COLO668 (cell line): ENCODE results near the gene GRM7.

ENCODE experiments used
- DNase-seq: peaks from one replicate; lab custom pipeline; 2025; ENCODE audit not compliant: unreplicated experiment; lab: John Stamatoyannopoulos, UW

GRM7 gene

DNA sequence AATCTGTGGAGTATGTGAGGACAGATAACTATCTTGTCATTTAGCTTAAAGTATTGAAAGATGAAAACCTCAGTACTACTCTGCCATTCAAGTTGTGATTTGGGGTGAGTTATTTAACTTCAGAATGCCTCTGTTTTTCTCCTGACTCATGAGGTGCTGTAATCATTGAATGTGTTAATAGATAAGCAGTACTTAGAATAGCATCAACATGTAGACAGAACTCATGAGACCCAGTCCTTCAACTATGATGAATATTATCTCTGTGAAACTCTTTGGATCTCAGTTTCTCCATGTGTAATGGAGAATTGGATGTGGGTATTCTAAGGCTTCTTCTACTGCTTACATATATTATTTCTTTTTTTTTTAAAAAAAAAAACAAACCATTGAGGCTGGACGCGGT, 431.4 kb downstream of the GRM7 start:
- no peak for DNase-seq

DNA sequence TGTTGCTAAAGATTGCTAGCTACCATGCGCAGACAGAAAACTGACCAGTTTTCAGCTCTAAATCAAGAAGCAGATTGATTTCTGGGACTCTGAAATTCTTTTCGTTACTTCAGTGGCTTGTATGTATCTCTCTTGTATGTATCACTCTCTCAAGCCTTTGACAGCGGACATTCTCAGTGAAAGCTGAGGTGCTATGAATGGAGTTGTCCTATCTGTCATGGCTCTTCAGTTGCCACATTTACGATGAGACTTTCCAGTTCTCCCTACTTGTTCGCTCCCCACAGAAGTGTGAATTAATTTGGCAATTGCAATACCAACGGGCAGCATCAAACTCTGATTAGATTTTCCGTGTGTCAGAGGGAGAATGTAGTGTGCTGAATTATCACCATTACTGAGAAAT, 432.4 kb downstream of the GRM7 start:
- no peak for DNase-seq

DNA sequence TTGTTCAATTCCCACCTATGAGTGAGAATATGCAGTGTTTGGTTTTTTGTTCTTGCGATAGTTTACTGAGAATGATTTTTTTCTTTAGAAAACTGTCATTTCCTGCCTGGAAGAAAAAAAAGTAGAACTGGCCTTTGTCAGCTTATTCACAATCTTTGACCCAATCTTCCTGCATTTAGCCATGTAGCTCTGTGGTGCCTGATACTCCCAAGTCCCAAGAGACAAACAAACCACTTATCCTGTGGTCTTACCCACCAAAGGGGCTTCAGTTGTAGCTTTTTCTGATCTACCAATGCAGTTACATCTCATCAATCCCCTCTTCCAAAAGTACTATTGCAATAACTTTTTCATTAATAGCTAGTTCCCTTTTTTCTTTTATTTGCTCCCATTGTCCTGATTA, 444.6 kb downstream of the GRM7 start:
- DNase-seq: no peak

DNA sequence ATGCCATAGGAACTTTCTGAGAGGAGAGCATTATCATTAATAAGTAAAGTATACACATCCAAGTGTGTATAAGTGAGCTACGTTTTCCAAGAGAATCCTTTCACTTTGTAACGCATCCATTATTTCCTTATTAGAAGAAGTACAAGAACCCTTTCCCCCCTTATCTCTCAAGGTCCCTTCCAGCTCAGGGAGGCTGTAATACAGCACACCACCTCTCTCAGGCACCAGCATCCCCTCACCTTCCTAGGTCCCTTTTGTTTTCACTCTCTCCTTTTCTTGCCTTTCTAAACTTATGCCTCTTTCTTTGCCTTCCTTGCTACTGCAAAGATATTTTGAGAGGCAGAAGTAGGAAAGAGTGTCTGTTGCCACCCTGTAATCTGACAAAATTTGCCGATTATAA, 446.0 kb downstream of the GRM7 start:
- no peak for DNase-seq

DNA sequence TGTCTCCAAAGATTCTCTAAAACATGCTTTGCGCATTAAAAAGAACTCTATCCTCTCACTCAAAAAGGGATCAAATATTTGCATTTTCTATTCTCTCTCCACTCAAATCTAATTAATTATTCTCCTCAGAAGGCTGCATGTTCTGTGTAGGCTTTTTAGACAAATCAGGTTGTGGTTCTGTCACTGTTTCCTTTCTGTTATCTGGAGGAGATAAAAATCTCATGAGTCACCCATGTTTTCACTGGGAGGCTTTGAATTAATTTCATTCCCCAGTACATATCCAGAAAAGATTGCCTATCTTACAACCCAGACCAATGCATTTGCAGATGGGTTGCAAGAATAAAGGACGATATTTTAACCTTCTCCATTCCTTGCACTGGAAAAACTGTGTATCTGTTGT, 446.5 kb downstream of the GRM7 start:
- DNase-seq: no peak

DNA sequence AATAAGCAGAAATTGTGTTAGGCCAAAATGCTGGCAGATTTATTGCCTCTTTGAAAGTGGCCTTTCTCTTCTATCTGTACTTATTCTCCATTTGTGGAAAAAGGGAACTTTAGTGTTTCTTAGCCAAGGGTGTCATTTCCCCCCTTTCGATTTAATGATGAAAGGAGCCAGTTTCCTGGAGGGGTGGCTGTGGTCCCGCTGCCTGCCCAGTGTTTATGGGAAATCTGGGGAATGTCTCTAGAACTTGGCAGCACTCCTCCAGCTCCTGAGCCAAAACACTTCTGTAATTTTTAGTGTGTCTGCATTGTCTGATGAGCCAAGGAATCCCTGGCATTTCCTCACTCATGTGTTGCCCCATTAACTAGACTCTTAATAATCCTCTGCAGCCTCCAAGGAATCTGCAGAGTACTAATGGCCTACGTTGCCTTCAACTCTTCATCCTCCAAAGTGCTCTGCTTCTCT, 448.8 kb downstream of the GRM7 start:
- DNase-seq: no peak

DNA sequence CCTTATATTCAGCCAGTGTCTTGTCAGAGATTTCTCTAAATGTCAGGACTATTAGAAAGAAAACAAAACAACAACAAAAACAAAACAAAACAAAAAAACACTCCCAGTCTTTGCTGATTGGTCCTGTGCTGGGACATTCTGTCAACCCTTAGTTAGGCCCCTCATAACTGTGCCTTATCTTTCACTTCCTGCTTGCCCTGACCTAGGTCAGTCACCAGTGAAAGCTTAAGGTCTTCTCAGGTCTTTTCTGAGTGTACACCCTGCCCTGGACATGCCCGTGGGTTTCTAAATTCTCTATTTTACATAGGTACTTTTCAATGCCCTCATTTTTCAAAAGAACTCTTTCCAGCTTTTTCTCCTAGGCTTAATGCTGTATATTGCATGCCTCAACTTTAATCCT, 454.1 kb downstream of the GRM7 start:
- no peak for DNase-seq

DNA sequence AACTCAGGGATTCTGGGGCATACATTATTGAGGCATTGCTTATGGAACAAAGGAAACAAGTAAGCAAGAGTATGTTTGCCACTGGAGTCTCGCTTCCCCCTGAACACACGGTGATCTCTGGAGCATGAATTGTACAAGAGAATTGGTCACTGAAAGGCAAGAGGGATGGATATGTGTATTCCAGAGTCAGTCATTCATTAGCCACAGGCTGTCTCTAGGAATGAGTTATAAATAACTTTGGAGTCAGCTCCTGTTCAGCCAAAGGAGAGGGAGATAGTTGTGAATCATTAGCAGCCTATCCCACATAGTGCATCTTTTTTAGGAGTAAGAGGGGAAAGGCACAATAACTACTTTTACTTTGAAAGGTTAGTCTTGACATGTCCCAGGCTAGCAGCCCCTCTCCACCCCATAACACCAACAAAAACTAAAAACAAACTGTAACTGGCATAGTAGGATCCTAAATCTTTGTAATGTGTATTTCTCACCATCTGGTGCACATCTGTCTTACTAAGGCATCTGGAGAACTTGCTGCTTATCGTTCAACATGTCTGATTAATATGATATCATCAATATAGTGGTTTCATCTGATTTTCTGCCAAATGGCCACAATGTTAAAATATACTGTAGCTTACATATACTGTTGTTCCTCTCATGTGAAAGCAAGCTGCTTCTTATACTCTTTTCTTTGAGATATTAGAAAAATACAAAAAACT, 462.2 kb downstream of the GRM7 start:
- DNase-seq: no peak

DNA sequence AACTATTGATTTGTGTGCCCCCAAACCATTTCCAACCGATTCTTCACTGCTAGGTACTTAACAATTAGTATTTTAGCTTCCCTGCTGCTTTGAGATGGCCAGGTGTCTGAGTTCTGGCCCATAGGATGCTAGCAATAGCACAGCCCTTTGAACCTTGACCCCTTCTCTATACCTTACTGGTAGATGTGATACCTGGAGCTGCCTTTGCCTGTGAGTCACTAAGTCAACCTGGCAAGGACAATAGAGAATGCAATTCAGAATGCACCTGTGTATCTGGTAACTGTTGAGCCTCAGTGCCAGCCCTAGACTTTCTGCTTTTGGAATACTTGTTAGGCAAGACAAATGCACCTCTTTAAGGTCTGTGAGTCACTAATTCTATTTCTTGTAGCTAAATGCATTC, 467.4 kb downstream of the GRM7 start:
- DNase-seq: no peak

DNA sequence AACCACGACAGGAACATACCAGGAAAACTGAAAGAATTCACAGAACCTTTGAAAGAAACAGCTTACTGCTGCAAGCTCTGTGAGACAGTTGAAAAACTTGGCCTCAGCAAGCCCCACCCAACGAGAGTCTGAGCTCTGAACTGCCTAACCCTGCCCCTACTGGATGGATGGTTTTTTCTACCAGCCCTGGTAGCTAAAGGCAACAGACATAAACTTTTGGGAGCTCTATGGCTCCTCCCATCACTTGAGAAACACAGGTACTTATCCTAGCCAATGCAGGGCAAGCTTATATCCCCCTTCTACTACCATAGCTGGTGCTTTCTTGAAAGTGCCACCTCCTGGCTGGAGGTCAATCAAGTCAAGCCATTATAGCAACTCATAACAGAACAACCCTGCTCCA, 471.8 kb downstream of the GRM7 start:
- DNase-seq: no peak

DNA sequence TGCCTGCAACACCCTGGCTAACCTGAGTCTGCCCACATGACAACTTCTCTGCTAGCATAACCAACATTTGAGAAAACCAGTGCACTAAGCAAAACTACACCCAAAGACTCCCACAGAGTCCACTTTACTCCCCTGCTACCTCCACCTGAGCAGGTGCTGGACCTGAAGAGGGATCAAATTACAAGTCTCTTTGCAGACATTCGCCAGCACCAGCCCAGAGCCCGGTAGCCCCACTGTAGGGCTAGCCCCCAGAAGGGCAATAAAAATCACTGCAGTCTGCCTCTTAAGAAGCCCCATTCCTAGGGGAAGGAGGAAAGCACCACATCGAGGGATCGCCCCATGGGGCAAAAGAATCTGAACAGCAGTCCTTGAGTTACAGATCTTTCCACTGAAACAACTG, 472.2 kb downstream of the GRM7 start:
- no peak for DNase-seq

DNA sequence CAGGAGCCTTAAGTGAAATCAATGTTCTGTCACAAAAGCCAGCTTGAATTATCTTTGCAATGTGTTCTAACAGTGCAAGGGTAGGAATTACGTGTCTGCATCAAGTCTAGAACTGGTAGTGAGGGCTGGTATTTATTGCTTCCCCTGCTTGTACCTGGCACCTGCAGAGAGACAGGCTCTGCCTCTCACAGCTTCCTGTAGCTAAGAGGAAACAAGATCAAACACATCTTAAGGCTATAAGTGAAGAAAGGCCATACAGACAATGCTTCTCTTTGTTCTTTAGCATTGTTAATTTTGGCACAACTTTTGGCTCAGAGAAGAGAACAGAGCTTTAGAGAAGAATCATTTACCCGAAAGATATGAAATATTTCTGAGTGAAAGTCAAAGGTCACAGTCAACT, 479.9 kb downstream of the GRM7 start:
- DNase-seq: no peak

DNA sequence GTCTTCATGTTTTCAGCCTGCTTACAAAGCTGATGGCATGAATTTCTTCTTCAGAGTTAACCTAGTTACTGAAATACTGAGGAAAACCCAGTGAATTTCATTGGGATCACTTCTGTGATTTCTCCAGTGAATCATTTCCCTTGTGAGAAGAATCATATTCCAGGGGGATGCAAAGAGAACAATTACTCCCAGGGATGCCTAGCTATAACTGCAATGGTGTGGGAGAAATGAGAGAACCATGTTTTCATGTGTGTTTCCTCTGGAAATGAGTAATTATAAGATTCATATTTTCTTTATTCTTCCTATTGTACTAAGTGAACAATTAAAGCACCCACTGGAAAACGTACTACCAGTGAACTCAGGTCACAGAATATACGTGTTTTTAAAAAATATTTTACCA, 485.4 kb downstream of the GRM7 start:
- DNase-seq: no peak

DNA sequence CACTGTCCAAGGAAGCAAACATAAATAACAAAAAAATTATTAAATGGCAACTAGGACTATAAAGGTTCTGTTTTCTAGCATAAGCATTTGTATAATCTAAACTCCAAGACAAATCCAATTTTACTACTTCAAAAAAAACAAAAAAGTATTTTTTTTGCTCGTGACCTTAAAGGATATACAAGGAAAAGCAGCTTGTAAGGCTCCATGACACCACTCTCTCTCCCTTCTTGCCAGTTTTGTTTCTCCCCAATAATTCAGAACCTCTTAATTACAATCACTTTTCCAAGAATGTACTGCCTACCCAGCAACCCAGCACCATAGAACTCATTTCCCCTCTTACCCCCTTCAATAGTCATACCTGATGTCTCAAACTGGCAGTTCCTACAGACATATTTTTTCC, 496.2 kb downstream of the GRM7 start:
- no peak for DNase-seq

DNA sequence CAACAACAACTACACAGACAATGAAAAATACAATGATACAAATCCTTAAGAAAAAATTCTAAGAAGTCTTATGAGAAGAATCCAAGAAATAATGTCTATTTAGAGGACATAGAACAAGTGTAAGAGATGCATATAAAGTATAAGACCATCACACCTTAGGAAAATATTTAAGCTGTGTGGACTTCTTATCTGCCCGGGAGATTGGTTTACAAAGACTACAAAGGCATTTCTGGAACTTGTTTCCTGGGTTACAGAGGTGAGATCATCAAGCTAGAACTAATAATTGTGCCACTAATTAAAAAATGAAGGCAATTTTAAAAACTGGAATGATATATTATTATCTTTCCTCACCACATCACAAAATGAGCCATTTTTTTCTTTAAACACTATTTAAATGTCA, 507.1 kb downstream of the GRM7 start:
- DNase-seq: no peak

DNA sequence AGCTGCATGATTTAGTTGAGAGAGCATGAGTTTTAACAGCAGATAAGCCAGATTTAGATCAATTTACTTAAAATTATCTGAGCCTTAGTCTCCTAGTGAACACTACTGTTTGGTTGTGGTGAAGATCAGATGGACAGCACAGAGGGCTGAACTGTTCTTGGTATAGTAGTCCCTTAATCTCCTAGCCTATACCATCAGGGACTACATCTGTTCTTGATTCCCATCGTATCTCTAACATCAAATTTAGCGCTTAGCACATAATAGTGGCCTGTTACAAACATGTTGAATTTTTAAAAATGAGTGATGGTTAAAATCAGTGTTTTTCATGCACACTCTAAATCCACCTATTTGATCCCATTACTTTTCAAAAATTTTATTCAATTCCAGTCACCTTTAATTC, 507.7 kb downstream of the GRM7 start:
- no peak for DNase-seq

DNA sequence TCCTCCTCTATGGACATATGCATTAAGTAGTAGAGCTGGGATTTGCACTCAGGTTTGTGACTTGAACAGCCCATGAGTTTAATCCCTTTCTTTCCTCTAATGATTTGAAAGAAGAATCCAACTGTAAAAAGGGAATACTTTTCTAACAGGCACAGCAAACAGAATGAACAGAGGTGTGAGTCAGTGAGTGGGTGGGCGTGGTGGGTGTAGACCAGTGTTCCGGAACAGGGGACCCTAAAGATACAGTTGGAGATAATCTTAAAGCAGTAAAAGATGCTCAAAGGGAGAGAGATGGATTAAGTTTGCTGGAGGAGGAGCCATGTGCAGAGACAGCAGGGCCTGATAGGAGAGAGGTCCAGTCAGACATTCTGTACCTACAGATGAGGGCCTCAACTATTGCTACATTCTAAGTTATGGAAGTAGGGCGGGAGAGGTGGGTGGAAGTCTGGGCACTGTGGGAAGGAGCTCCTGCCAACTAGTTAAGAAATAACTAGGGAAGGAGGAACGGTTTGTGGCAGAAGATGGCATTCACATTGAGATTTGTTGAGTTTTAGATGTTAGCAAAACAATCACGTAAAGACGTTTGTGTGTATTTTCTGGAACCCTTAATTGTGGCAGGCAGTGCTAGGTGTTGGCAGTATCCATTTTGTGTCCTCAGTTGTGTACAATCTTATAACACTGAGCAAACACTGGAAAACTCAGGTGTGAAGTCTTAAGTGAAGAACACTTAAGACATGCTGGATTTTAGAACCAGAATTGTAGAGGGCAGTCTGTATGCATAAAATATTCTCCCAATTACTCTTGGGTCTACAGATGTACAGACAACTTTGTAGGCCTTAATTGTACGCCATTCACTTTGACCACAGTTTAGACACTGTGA, 511.0 kb downstream of the GRM7 start:
- DNase-seq: no peak

DNA sequence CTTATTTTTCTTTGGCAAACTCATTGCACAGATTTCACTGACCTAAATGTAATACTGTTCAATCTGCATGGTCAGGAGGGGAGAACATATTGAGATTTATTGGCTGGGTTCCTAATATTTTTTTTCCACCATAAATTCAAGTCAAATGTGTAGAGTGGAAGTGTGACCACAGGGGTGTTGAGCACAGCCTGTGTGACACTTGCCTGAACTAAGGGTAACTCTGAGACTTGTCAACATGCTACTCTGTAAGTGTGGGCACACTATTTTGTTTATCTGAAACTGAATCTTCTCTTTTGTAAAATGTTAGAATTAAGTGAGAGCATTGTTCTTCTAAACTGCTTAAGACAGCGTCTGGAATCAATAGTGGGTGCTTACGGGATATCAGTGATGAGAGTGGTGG, 516.2 kb downstream of the GRM7 start:
- DNase-seq: no peak

DNA sequence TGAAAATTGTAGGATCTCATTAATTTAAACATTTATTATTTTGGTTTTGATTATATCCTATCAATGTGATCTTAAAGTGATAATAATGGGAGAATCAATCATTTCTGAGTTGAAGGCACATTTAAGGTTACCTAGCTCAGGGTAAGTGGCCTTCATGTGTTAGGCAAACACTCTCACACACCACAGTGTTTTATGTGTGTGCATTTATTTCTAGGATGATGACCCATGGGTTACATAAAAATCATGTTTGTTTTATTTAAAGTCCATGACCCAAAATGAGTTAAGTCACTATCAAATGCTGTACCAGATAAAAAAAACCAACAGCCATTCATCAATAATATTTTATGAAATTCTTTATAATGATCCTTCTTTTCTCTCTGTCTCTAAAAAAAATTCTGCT, 520.8 kb downstream of the GRM7 start:
- no peak for DNase-seq

DNA sequence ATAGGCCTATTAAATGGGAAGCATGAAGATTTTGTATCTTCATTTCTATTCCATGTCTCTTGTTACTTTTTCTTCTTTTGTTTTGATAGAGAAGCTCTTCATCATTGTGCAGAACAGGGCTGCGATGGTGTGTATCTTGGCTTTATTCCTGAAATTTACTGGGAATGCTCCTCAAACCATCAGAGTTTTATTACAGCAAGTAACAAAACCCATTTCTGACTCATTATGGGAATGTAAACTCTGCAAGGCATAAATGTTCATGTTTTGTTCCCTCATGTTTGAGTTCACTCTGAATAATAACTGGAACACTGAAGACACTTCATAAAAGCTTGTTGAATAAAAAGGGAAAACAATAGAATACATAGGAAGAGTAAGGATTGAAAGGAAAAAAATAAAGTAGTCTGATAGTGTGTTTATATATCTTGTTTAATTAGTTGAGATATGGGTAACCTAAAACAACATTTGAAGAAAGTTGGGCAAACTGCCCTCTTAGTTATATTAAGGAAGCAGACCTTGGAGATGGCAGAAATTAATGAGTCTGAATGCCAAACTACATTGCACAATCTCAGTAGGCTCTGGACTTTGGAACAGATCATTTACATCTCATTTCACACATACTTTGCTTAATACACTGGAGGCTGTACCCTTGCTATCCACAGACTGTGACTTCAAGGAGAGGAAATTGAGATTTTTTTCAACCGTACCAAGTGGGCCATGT, 521.5 kb downstream of the GRM7 start:
- DNase-seq: no peak

DNA sequence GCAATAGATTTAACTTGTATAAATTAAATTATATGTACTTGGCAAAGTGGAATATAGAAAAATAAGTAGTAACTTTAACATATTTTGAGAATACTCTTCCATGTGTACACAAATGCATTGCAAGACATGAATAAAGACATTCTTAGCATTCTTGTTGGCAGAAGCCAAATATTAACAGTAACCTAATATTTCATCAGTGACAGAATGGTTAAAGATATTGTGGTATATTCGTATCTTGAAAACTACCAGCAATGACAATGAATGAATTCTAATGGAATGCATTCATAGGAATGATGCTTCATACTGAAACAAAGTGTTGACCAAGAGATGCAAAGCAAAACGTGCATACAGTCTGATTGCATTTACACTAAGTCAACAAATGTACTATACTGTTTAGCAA, 524.7 kb downstream of the GRM7 start:
- no peak for DNase-seq

DNA sequence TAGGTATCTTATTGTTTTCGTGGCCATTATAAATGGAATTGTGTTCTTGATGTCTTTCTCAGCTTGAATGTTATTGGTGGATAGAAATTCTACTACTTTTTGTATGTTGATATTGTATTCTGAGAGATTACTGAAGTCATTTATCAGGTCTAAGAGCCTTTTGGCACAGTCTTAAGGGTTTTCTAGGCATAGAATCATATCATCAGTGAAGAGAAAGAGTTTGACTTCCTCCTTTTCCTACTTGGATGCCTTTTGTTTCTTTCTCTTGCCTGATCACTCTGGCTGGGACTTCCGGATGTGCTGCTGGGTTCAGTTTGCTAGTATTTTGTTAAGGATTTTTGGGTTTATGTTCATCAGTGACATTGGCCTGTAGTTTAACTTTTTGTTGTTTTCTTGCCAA, 527.1 kb downstream of the GRM7 start:
- DNase-seq: no peak
